GDM1 (cell line): Measurements from ENCODE around the gene SLC37A3.
"Not testable (repeated sequence)": the region's sequence is repeated elsewhere in the genome, so short reads cannot be mapped to it uniquely, and the experiment has no call there.

Experiments
- DNase-seq: peaks from one replicate; lab custom pipeline; 2025; lab: John Stamatoyannopoulos, UW

Gene SLC37A3, protein sequence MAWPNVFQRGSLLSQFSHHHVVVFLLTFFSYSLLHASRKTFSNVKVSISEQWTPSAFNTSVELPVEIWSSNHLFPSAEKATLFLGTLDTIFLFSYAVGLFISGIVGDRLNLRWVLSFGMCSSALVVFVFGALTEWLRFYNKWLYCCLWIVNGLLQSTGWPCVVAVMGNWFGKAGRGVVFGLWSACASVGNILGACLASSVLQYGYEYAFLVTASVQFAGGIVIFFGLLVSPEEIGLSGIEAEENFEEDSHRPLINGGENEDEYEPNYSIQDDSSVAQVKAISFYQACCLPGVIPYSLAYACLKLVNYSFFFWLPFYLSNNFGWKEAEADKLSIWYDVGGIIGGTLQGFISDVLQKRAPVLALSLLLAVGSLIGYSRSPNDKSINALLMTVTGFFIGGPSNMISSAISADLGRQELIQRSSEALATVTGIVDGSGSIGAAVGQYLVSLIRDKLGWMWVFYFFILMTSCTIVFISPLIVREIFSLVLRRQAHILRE

DNA sequence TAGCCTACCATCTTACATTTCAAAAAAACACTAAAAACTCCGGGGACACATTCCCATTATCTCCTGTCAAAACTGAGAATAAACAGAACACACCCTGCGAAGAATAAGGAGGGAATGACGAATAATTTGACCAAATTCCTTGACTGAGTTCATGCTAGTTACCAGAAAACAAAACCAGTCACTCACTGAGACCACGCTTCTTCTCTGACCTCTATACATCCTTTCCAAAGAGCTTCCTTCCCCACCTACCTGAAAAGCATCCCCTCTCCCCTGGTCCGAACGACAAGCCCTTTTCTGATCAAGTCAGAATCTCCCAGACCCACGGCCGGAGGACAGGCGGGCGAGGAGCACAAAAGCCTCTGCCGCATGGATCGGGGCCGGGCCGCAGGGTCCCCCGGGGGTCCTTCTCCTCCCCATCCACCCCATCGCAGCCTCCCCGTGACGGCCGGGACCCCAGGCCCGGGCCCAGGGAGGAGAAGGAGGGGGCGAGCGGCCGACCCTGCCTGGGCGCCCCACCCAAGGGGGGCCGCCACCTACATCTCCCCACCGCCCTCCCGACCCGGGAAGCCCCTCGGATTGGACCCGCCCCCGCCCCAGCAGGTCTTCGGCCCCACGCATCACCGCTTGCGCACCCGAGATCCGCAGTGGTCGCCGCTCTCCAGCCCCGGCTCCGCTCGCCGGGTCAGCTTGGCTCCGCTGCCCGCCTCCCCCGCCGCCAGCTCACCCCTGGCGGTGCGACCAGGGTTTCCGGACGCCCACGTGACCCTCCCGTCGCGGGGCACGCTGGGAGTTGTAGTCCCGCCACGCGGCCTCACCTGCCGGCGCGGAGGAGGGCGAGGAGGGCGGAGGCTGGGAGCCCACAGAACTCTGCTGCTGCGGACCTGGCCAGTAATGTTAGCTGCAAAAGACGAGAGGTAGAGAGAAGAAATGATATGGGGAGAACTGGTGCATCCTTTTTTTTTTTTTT lies at the start of gene SLC37A3:
Gene SLC37A3, minus strand, starts transcription at position 747 of the 967 bp plus-strand sequence. CDS start 16,004 bp downstream, outside the sequence.
- no peak for DNase-seq

DNA sequence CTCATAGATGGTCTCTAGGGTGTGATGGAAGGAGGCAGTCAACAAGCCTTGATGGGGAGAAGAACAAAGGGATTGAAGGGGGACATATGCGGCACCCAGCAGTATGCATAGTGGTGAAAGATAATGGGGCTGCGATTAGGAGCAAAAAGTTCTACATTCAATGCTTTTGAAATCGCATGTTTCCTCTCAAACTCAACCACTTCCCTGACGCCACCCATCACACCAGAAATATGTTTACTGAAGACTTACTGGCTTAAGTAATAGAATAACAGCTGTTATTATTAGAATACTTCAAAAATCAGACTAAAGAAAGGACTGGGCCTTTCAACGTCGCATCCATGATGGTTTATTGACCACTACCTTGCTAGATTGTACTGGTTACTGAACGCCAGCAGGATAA lies 49.5 kb upstream of the SLC37A3 start:
- no peak for DNase-seq

DNA sequence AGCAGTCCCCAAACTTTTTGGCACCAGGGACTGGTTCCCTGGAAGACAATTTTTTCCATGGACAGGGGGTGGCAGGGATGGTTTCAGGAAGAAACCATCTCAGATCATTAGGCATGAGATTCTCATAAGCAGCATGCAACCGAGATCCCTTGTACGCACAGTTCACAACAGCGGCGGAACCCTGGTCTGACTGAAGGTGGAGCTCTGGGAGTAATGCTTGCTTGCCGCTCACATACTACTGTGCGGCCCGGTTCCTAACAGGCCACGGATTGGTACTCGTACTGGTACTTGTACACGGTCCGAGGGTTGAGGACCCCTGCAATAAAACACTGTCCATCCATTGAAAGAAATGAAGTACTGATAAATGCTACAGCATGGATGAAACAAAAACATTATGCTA lies 48.1 kb upstream of the SLC37A3 start:
- DNase-seq, result no peak

DNA sequence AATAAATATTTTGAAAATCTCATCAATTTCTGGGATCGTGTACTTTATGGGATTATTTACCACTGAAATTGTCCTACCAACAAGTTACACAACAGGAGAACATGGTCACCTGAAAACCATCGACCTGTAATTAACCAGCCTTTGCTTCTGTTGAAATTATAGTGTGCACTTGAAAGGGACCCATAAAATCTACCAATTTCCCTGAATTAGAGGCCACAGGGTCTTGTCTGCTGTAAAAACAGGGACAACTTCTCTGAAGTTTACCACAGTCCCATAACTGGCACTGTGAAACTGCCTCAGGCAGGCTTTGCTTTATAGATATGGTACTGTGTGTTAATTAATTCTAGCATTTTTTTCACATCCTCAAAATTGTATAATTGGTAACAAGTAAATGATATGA lies 43.2 kb upstream of the SLC37A3 start:
- DNase-seq, result no peak

DNA sequence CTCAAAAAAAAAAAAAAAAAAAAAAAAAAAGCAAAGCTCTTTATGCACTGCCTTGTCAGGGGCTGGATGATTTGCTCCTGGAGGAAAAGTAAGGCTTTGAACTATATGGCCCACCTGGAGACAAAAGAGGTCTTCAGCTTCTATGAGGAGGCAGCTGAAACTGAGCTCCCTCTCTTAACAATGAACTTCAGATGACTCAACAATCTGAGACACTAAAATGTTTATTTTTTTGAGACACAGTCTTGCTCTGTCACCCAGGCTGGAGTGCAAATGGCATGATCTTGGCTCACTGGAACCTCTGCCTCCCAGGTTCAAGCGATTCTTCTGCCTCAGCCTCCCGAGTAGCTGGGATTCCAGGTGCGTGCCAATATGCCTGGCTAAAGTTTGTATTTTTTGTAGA lies 42.3 kb upstream of the SLC37A3 start:
- no peak for DNase-seq

DNA sequence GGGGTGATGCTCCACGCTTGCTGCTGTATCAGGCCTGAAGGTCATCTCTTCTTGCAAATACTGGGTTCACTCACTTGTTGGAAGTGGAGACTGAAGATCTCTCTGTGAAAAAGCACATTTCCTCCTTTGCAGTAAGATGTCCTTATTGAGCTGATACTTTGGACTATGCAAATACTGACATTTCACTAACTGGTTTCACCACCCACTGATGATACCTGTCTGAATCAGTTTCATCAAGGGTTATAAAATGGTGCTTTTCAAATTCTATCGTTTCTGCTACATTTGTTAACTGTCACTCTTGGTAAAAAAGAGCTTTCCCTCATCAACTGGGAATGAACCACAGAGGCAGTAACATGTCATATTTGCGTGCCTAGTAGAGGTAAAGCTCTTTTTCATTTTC lies 41.0 kb upstream of the SLC37A3 start:
- DNase-seq, result no peak

DNA sequence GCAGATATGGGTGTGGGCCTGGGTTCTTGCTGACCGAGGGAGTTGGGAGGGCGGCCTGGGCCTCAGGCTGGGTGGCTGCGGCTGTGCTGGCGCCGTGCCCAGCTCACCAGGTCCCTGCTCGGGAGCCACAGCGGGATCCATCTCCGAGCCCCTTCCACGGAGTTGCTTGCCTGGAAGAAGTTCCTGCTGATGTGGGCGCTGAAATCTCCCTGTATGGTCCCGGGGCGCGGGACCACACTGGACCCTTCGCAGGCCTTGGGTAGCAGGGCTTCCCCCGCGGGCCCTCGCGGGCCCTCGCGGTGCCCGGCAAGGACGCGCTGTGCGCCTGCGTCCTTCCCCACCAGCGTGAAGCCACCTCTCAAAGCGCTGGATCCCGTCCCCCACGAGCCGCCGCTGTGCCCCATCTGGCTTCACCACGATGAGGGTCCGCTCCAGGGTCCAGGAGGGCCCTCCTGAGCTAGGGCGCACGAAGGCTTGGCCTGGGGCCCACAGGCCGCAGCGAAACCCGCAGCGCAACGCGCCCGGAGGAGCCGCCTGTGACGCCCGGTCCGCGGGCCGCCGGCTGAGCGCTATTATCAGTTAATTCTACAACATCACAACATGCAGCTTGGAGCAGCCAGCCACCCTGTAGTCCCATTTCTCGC lies 37.0 kb upstream of the SLC37A3 start:
- DNase-seq, result no peak

DNA sequence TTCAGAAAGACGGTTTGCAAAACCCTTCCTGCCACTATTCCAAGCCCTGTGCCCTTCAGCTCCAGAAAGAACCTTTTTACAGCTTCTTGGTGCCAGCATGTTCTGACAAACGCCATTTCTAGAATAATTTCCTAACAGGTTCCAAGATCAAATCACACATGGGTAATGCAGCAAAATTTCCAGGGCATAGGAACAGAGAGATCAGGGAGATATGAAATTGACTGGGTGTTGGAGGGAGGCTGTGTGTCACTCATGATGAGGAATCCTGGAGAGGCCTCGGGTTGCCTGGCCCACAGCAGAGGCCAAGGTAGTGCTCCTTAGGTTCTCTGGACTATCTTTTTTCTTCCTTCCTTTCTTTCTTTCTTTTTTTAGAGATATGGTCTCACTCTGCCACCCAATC lies 35.1 kb upstream of the SLC37A3 start:
- no peak for DNase-seq

DNA sequence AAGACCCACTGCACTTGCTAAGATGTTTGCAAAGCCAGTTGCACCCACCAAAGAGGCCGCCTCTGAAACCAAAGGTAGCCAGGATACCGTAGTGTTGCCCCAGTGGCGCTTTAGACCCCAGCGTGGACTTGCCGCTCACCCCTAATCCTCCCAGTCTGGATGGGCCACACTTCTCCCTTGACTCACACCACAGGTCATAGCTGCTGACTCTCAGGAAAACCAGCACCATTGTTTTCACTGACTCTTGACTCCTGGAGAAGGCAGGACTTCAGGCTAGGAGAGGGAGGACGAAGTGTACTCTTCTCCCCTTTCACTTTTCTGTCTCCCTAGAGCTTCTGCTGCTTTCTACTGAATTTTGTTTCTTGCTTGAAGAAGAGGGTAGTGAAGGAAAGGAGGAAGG lies 27.8 kb upstream of the SLC37A3 start:
- no peak for DNase-seq

DNA sequence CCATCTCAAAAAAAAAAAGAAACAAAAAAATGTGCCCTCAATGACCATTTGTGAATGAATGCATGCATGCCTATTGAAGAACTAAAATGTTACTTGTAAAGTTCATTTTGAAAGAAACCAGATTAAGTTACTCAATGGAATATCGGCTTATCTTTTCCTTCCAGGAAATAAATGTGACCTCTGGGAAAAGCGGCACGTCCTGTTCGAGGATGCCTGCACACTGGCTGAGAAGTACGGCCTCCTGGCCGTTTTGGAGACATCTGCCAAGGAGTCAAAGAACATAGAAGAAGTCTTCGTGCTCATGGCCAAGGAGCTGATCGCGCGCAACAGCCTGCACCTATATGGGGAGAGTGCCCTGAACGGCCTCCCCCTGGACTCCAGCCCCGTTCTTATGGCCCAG lies 27.4 kb upstream of the SLC37A3 start:
- DNase-seq, result no peak

DNA sequence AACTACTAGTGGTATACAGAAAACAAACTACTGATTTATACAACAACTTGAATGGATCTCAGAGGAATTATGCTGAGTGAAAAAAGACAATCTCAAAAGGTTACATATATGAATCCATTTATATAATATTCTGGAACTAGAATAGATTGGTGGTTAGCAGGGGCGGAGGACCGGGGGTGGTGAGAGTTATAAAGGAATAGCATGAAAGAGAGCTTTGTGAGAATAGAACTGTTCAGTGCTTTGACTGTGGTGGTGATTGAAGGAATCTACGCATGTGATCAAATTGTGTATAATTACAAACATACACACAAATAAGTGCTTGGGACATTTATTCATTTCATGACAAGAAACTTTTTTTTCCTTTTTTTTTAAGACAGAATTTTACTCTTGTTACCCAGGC lies 25.2 kb upstream of the SLC37A3 start:
- no peak for DNase-seq

DNA sequence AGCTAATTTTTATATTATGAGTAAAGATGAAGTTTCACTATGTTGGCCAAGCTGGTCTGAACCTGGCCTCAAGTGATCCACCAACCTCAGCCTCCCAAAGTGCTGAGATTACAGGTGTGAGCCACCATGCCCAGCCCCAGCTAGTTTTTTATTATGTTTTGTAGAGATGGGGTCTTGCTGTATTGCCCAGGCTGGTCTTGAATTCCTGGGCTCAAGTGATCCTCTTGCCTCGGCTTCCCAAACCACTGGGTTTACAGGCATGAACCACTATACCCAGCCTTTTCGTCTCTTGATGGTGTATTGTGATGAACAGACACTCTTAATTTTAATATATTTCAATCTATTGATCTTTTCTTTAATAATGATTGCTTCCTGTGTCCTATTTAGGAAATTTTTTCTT lies 23.2 kb upstream of the SLC37A3 start:
- DNase-seq, result no peak

DNA sequence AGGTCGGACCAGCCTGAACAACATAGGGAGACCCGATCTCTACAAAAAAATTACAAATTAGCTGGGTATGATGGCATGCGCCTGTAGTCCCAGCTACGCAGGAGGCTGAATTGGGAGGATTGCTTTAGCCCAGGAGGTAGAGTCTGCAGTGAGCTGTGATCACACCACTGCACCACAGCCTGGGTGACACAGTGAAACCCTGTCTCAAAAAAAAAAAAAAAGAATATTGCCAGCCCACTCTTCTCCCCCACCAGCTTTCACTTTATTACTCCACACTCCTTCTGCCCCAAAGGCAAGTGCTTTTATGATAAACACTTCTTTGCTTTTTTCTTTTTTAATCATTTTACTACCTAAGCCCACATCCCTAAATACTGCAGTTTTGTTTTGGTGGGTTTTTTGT lies 20.3 kb upstream of the SLC37A3 start:
- no peak for DNase-seq

DNA sequence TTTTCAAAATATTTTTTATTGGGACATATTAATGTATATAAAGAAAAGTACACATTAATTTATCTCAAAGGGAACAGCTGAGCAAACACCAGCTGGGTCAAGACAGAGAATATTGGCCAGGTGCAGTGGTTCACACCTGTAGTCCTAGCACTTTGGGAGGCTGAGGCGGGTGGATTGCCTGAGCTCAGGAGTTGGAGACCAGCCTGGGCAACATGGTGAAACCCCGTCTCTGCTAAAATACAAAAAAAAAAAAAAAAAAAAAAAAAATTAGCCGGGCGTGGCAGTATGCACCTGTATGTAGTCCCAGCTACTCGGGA lies 19.8 kb upstream of the SLC37A3 start:
- not testable (repeated sequence) for DNase-seq

DNA sequence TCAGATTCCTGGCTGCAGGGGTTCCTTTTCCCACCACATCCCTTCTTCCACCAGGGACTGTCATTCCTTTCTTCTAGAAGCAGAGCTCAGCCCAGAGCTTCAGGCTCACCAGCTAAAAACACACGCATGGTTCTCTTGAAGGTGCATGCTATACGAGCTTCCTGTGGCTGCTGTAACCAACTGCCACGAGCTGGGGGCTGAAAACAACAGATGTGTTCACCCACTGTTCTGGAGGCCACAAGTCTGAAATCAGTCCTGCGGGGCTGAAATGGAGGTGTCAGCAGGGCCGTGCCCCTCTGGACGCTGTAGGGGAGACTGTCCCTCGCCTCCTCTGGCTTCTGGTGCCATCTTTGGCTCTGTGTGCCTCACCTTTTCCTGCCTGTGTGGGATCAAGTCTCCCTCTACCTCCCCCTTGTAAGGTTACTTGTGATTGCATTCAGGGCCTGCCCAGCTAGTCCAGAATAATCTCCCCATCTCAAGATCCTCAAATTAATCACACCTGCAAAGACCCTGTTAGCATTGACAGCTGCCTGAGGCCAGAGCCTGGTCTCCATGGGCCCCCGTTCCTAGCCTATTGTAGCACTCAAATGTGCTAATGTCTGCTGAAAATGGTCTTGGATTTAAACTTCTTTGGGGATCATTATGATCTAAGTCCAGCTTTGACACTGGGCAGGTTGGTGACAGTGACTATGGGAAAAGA lies 19.3 kb upstream of the SLC37A3 start:
- DNase-seq, result no peak

DNA sequence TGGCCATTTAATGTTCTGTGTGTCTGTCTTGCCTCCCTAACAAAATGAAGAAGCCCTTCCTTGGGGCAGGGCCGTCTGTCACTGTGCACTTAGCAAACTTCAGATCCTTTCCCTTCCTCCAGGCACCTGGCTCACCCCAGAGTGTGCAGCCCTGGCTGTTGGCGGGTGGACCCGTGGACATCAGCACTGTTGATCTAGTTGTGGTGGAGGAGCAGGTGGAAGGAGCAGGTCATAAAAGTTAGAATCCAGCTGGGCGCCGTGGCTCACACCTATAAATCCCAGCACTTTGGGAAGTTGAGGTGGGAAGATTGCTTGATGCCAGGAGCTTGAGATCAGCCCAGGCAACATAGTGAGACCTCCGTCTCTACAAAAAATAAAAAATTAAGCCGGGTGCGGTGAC lies 18.2 kb upstream of the SLC37A3 start:
- no peak for DNase-seq

DNA sequence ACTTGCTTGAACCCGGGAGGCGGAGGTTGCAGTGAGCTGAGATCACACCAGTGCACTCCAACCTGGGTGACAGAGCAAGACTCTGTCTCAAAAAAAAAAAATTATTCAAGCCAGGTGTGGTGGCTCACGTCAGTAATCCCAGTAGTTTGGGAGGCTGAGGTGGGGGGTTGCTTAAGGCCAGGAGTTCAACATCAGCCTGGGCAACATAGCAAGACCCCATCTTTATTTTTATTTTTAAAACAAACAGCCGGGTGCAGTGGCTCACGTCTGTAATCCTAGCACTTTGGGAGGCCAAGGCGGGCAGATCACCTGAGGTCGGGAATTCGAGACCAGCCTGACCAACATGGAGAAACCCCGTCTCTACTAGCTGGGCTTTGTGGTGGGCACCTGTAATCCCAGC lies 17.5 kb upstream of the SLC37A3 start:
- not testable (repeated sequence) for DNase-seq

DNA sequence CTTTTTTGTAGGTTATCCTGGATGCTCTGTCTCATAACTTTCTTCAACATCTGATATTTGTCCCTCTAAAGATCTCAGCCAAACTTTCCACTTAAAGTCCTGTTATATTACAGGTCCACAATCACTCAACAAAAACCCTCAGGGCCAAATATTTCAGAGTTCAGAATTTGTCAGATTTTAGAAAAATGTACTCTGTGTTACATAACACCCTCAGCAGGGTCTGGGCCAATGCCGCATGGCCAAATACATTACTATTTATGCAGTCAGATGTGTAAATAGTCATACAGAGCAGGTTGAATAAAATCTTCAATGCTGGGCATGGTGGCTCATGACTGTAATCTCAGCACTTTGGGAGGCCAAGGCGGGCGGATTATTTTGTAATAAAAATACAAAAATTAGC lies 17.0 kb upstream of the SLC37A3 start:
- no peak for DNase-seq

DNA sequence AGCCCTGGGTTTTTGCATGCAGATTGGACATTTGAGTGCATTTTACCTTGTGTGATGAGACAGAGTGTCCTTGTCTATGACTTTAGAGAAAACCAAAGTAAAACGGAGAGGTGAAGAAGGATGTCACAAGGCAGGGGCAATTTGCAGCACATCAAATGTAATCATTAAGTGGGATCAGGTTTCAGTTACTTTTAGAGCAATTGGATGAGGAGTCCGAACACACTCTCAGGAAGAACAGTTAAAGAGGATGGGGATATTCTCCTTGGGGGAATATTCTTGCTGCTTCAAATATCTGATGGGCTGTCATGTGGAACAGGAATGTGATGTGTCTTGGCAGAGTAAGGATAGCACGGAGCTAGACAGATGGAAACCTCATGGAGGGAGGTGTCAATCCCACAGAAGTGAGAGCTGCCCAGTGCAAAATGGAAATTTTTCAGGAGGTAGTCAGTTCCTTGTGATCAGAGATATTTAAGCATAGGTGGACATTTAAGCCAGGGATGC lies 6.3 kb upstream of the SLC37A3 start:
- DNase-seq, result no peak

DNA sequence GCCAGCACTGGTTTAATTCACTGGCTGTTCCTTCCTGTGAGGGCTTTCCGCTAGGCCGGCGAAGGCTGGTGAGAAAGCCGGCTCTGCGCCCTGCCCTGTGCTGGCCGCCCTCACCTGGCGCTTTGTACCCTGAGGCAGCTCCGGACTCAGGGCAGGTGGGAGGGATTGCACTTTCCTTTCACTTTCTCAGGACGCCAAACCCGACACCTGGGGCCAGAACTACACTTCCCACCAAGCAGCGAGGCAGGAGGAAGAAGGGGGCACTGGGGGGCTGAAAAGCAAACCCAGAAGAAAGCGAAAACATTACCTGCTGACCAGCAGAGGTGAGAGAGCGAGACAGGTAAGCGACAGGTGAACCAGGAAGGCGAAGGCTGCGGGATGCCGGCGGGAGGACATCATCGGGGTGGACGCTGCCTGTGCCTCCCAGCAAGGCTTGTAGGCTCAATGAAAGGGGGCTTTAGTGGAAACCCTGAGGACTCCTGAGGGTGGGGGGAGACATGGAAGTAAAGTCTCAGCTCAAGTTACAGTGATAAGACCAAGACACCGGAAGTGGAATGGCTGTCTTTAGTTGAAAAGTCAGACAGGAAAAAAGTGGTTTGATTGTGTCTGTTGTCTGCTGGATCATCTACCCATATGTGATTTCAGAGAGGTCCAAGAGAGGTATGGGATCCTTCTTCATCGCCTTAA lies 5.7 kb upstream of the SLC37A3 start, which contains the start of gene RAB19:
Gene RAB19, plus strand, starts transcription at position 181 of the 687 bp plus-strand sequence. CDS start 3,589 bp downstream, outside the sequence.
- DNase-seq, result no peak
